ENCODE measurements around the gene CACHD1. TPM values are rescaled to one million over a fixed set of nuclear protein-coding genes. Genes with fewer than 3 reads are reported as not detected.

CACHD1 gene
- total and polyA plus RNA-seq, 9 of the 15 experiments (the other 6 are each of a cell fraction or from before 2014, with no cell fraction given), result 0.07 TPM; not detected in 8

- H4K20me1 ChIP-seq (replicated peaks; ENCODE audit: control insufficient read depth, insufficient read depth, low read length), result no peaks in the 10 kb centered on the region
- intact Hi-C loops (cut with micrococcal nuclease) (loop anchor here (10.0 kb wide), 1 partner anchor 281 kb away; the partner anchor contains the start of gene JAK1), in situ Hi-C loops (cut with MboI) (loop anchor here (10.0 kb wide), 1 partner anchor 141 kb away; no protein-coding TSS in a partner anchor)
- ChIA-PET CTCF (ENCODE audit: low intra/inter-chr PET ratio) (interaction anchor here (0.5 kb wide), 1 partner anchor 341 kb away, joined by 5 read pairs; no protein-coding TSS in a partner anchor), POLR2A (no interaction called here)
- no peak overlapping the region for H3K27ac ChIP-seq (ENCODE audit: extremely low read depth, low read depth, low read length)
- no peak for ATAC-seq
- no peaks in the 10 kb centered on the region for H3K9me3 ChIP-seq (replicated peaks; ENCODE audit: control insufficient read depth, insufficient read depth, low read depth, low read length)
- no peaks in the 10 kb centered on the region for H3K79me2 ChIP-seq (ENCODE audit: control insufficient read depth, insufficient read depth, low read length)
- no peak for TF ChIP-seq CEBPB (tag; IDR thresholded peaks at IDR 0.05)
- no peak for TF ChIP-seq NFRKB (IDR thresholded peaks at IDR 0.05; ENCODE audit: low read depth)
- H3K9ac ChIP-seq (ENCODE audit: insufficient read depth in 1 of 2, low read depth in 2 of 2, low read length in 2 of 2), result no peak overlapping the region
- no peak overlapping the region for H3K4me3 ChIP-seq
- no peak for FAIRE-seq
- H3K4me2 ChIP-seq (ENCODE audit: insufficient read depth, low read length), result no peak overlapping the region
- H3K36me3 ChIP-seq (ENCODE audit: control insufficient read depth, insufficient read depth, low read length), result no peaks in the 10 kb centered on the region
- no peaks in the 10 kb centered on the region for H3K9me1 ChIP-seq (ENCODE audit: control insufficient read depth, insufficient read depth, low read length)
- 0% methylated on average over 2 of the region's 2 CpGs for WGBS (ENCODE audit: insufficient coverage, low coverage, missing lambda C conversion rate)
- H2AFZ ChIP-seq (ENCODE audit: low read depth, low read length), result no peak overlapping the region
- H3K27me3 ChIP-seq (ENCODE audit: control insufficient read depth in 2 of 2, insufficient read depth in 2 of 2, low read length in 2 of 2), result peaks cover 11 to 13% of the 10 kb centered on the region in 2 experiments
- H3K4me1 ChIP-seq (replicated peaks in 1 of 2; ENCODE audit: control insufficient read depth in 2 of 2, insufficient read depth in 2 of 2, low read length in 2 of 2), result no peaks in the 10 kb centered on the region
- BruUV-seq (replicated peaks), result no TSS peak
- no peak for DNase-seq (ENCODE audit: extremely low read depth in 1 of 4, low spot score in 3 of 4)
Observed at GRCh38 chr1:64683419-64683818, 213.5 kb downstream of the CACHD1 start.

GRCh38 chr1:64685217-64685616, 215.3 kb downstream of the CACHD1 start:
- no peak for ATAC-seq
- H3K9ac ChIP-seq (ENCODE audit: insufficient read depth in 1 of 2, low read depth in 2 of 2, low read length in 2 of 2), result no peak overlapping the region
- ChIA-PET POLR2A (no interaction called here), CTCF (ENCODE audit: low intra/inter-chr PET ratio) (no interaction called here)
- no peak overlapping the region for H2AFZ ChIP-seq (ENCODE audit: low read depth, low read length)
- no peaks in the 10 kb centered on the region for H4K20me1 ChIP-seq (replicated peaks; ENCODE audit: control insufficient read depth, insufficient read depth, low read length)
- intact Hi-C loops (cut with micrococcal nuclease) (loop anchor here (5.0 to 10.0 kb wide), 2 partner anchors 280 to 357 kb away; partner anchors contain the start of gene JAK1), in situ Hi-C loops (cut with MboI) (loop anchor here (10.0 kb wide), 1 partner anchor 140 kb away; no protein-coding TSS in a partner anchor)
- no peaks in the 10 kb centered on the region for H3K9me3 ChIP-seq (replicated peaks; ENCODE audit: control insufficient read depth, insufficient read depth, low read depth, low read length)
- no peak for FAIRE-seq
- no peak overlapping the region for H3K4me3 ChIP-seq
- no peaks in the 10 kb centered on the region for H3K4me1 ChIP-seq (replicated peaks in 1 of 2; ENCODE audit: control insufficient read depth in 2 of 2, insufficient read depth in 2 of 2, low read length in 2 of 2)
- no peak overlapping the region for H3K4me2 ChIP-seq (ENCODE audit: insufficient read depth, low read length)
- no peak overlapping the region for H3K27ac ChIP-seq (ENCODE audit: extremely low read depth, low read depth, low read length)
- no TSS peak for BruUV-seq (replicated peaks)
- no peaks in the 10 kb centered on the region for H3K79me2 ChIP-seq (ENCODE audit: control insufficient read depth, insufficient read depth, low read length)
- no peak for DNase-seq (ENCODE audit: extremely low read depth in 1 of 4, low spot score in 3 of 4)
- no peaks in the 10 kb centered on the region for H3K36me3 ChIP-seq (ENCODE audit: control insufficient read depth, insufficient read depth, low read length)
- WGBS (ENCODE audit: insufficient coverage, low coverage, missing lambda C conversion rate), result 0% methylated on average over 1 of the region's 1 CpG
- peaks cover 5 to 13% of the 10 kb centered on the region in 2 experiments; a peak in 3 of 5 replicates for H3K27me3 ChIP-seq (ENCODE audit: control insufficient read depth in 2 of 2, insufficient read depth in 2 of 2, low read length in 2 of 2)
- H3K9me1 ChIP-seq (ENCODE audit: control insufficient read depth, insufficient read depth, low read length), result no peaks in the 10 kb centered on the region
- TF ChIP-seq CCAR2 (IDR thresholded peaks at IDR 0.05; ENCODE audit: low read depth, low read length) (no peak), ZBTB11 (CRISPR knock-in tag; IDR thresholded peaks at IDR 0.05) (no peak), ZFP1 (CRISPR knock-in tag; IDR thresholded peaks at IDR 0.05) (no peak), RBM25 (IDR thresholded peaks at IDR 0.05; ENCODE audit: low read depth, low read length, severe bottlenecking) (no peak), MTF1 (CRISPR knock-in tag; IDR thresholded peaks at IDR 0.05; ENCODE audit: borderline replicate concordance) (no peak), NFYB (IDR thresholded peaks at IDR 0.05; ENCODE audit: extremely low read depth, insufficient read length) (no peak), SREBF2 (CRISPR knock-in tag; IDR thresholded peaks at IDR 0.05) (no peak), FOXK1 (CRISPR knock-in tag; IDR thresholded peaks at IDR 0.05; ENCODE audit: borderline replicate concordance) (no peak), HIVEP1 (CRISPR knock-in tag; IDR thresholded peaks at IDR 0.05) (no peak), ASH1L (IDR thresholded peaks at IDR 0.05; ENCODE audit: borderline replicate concordance, low read depth, partially characterized antibody) (no peak), NR4A1 (CRISPR knock-in tag; IDR thresholded peaks at IDR 0.05) (no peak), NR4A1 (tag; IDR thresholded peaks at IDR 0.05) (no peak)

Data from K562 (cell line).